GM12892 (cell line): ENCODE data around the gene ATPAF1.

Experiments used
- POLR2A ChIP-seq: IDR thresholded peaks from 2 replicates; pipeline ENCODE4 v1.6.1; 2011; ENCODE audit warnings: low read depth, low read length, control low read depth
- POLR2AphosphoS5 ChIP-seq: IDR thresholded peaks from 2 replicates; pipeline ENCODE4 v1.6.1; 2011; ENCODE audit warnings: low read depth, low read length, control low read depth
- TAF1 ChIP-seq: IDR thresholded peaks from 2 replicates; pipeline ENCODE4 v1.6.1; 2011; ENCODE audit warnings: low read depth, mild to moderate bottlenecking, control low read depth, low read length, borderline replicate concordance

- TF ChIP-seq POLR2A: no peak
- TF ChIP-seq TAF1: no peak
- no peak for TF ChIP-seq POLR2AphosphoS5
Measured at GRCh38 chr1:46665983-46666382, 2.2 kb downstream of the ATPAF1 start.
